Effector memory CD8-positive, alpha-beta T cell (primary cell): ENCODE measurements around the gene GTPBP4.
"Not testable (repeated sequence)": the region's sequence is repeated elsewhere in the genome, so short reads cannot be mapped to it uniquely, and the experiment has no call there.

Experiments used
- ATAC-seq: fragments of 150-1000 bp; cut with Tn5 transposase; replicated peaks from 2 replicates; pipeline ENCODE4 v1.10.0; 2021; ENCODE audit warnings: mild to moderate bottlenecking, moderate library complexity
- DNase-seq, 3 experiments: peaks; one replicate each; pipeline ENCODE4 v3.0.0; 2021
- H3K27ac Mint-ChIP-seq, 2 donors: one replicate each; pipeline ENCODE4 v1.8.0; 2022; ENCODE audit warnings: mild to moderate bottlenecking in 2 of 2, mixed read lengths in 2 of 2, moderate library complexity in 2 of 2
- H3K27me3 Mint-ChIP-seq, 2 donors: one replicate each; pipeline ENCODE4 v1.8.0; 2022; ENCODE audit warnings: mixed read lengths in 2 of 2
- H3K36me3 Mint-ChIP-seq: one replicate; pipeline ENCODE4 v1.8.0; 2022; ENCODE audit warnings: mild to moderate bottlenecking, moderate library complexity, mixed read lengths; ENCODE audit not compliant: insufficient read depth
- H3K4me1 Mint-ChIP-seq, 2 donors: one replicate each; pipeline ENCODE4 v1.8.0; 2022; ENCODE audit warnings: low read depth in 2 of 2, mixed read lengths in 2 of 2
- H3K4me3 Mint-ChIP-seq, 2 donors: one replicate each; pipeline ENCODE4 v1.8.0; 2022; ENCODE audit warnings: mild to moderate bottlenecking in 2 of 2, mixed read lengths in 2 of 2, moderate library complexity in 2 of 2
- H3K9me3 Mint-ChIP-seq, 2 donors: one replicate each; pipeline ENCODE4 v1.8.0; 2022; ENCODE audit warnings: mixed read lengths in 2 of 2

The GTPBP4 gene

DNA sequence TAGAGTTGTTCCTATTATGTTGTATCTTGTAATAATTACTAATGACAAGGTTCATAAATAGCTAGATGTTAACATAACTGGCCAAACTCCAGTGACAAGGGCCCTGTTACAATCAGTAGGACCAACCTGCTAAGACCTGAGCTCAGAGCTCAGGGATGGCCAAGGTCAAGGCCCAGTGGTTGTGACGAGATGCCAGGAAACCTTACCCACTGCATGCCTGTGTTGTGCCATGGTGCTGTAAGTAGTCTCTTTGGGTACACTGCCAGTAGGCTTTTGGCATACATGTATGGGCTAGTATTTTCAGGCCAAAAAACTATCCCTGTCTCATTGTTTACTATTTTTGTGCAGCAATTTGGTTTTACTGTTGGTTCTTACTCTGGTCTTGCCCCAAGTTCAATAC lies 45.4 kb downstream of the GTPBP4 start:
- DNase-seq (no peak), ATAC-seq (no peak)
- Mint-ChIP-seq H3K27ac (no peak overlapping the region), H3K36me3 (peaks cover 18% of the 10 kb centered on the region), H3K27me3 (no peaks in the 10 kb centered on the region), H3K4me3 (no peak overlapping the region), H3K4me1 (peaks cover 0 to 3% of the 10 kb centered on the region in 2 donors), H3K9me3 (no peaks in the 10 kb centered on the region)

DNA sequence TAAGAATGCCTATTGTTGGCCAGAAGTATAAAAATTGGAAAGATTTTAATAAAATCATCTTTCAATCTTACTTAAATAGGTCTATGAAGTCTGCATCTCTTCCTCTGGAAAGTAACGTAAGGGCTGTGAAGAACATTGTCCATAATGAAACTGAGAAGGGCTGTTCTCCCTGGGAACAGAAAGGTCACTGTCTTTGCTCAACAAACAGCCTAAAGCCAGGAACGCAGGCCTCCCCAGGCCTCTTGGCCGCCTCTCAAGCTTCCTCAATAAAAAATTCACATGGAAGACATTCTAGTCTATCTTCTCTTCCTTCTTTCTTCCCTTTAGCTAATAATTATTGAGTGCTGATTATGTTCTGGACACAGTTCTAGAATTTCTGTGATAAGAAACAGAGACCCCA lies 46.5 kb downstream of the GTPBP4 start:
- Mint-ChIP-seq H3K36me3 (peaks cover 18% of the 10 kb centered on the region), H3K4me1 (peaks cover 0 to 3% of the 10 kb centered on the region in 2 donors), H3K27me3 (no peaks in the 10 kb centered on the region), H3K4me3 (no peak overlapping the region), H3K9me3 (no peaks in the 10 kb centered on the region), H3K27ac (peak overlapping the region in 1 of 2 donors; percentile 59)
- ATAC-seq (no peak), DNase-seq (no peak)

DNA sequence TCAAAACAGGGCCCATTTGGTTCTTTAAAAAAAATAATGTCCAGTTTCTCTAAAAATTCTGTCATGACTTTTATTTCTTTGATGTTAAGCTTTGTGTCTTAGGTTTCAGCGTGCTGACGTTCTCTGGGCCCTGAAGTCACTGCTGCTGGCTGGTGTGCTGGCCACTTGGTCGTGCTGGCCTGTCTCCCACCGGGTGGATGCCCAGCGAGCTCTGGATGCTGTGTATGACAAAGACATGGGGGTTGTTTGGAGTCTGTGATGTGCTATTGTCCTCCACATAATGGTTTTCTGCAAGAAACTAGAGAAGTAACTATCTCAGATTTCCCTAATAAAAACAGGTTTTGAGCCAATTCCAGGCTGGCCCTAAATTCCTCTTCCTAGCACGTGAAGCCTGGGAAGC lies 47.0 kb downstream of the GTPBP4 start:
- Mint-ChIP-seq H3K4me3 (no peak overlapping the region), H3K27me3 (no peaks in the 10 kb centered on the region), H3K27ac (peak overlapping the region; percentile 59 to 65), H3K9me3 (no peaks in the 10 kb centered on the region), H3K36me3 (peaks cover 22% of the 10 kb centered on the region), H3K4me1 (peaks cover under 1 to 4% of the 10 kb centered on the region in 2 donors)
- DNase-seq (no peak), ATAC-seq (no peak)

DNA sequence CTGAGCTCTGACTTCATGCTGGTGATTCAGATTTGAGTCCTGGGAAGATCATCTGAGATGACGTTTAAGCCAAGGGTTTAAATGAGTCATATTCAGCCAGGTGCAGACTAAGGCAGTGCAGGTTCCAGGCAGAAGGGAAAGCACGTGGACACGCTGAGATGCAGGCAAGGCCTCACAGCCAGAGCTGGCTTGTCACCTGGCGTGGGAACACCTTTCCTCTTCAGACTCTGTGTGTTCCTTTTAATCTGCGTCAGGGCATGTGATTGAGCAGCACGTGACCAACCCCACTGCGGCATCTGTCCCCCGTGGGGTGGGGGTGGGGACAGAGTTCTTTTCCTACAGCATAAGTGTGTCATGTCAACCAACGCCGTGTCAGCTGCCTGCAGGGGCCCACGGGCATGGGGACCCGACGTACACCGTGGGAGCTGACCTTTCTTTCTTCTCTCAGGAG lies 48.1 kb downstream of the GTPBP4 start:
- Mint-ChIP-seq H3K9me3 (no peaks in the 10 kb centered on the region), H3K27ac (no peak overlapping the region), H3K4me3 (no peak overlapping the region), H3K4me1 (peaks cover 4% of the 10 kb centered on the region in 2 donors), H3K27me3 (no peaks in the 10 kb centered on the region), H3K36me3 (peaks cover 34% of the 10 kb centered on the region)
- DNase-seq: no peak
- peak; percentile 52 for ATAC-seq

DNA sequence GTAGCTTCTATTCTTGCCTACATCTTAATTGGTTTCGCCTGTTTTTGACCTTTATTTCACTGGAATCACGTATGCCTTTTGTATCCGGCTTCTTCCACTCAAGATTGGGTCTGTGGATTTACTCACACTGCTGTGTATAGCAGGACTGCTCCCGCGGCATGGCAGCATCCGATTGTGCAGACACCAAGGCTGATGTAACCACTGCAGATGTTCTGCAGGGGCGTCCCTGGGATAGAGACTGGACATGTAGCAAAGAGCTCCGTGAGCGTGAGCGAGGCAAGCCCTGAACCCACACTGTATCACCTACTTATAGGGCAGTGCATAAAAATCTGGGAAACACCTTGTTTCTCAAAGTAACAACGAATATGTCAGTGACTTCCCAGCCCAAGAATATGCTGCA lies 48.9 kb downstream of the GTPBP4 start:
- H3K27ac Mint-ChIP-seq: no peak overlapping the region
- ATAC-seq: no peak
- peaks cover 4% of the 10 kb centered on the region in 2 donors for H3K4me1 Mint-ChIP-seq
- H3K4me3 Mint-ChIP-seq: peak overlapping the region in 1 of 2 donors; percentile 23
- no peaks in the 10 kb centered on the region for H3K27me3 Mint-ChIP-seq
- peaks cover 41% of the 10 kb centered on the region for H3K36me3 Mint-ChIP-seq
- no peaks in the 10 kb centered on the region for H3K9me3 Mint-ChIP-seq
- no peak for DNase-seq

DNA sequence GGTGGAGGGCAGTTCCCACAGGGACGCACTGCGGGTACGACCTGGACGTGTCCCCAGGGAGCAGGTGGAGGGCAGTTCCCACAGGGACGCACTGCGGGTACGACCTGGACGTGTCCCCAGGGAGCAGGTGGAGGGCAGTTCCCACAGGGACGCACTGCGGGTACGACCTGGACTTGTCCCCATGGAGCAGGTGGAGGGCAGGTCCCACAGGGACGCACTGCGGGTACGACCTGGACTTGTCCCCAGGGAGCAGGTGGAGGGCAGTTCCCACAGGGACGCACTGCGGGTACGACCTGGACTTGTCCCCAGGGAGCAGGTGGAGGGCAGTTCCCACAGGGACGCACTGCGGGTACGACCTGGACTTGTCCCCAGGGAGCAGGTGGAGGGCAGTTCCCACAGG lies 50.5 kb downstream of the GTPBP4 start:
- Mint-ChIP-seq H3K4me1 (peaks cover 10 to 11% of the 10 kb centered on the region in 2 donors), H3K36me3 (peaks cover 55% of the 10 kb centered on the region)
- not testable (repeated sequence) for ATAC-seq, DNase-seq, H3K27ac Mint-ChIP-seq, H3K27me3 Mint-ChIP-seq, H3K9me3 Mint-ChIP-seq, H3K4me3 Mint-ChIP-seq

DNA sequence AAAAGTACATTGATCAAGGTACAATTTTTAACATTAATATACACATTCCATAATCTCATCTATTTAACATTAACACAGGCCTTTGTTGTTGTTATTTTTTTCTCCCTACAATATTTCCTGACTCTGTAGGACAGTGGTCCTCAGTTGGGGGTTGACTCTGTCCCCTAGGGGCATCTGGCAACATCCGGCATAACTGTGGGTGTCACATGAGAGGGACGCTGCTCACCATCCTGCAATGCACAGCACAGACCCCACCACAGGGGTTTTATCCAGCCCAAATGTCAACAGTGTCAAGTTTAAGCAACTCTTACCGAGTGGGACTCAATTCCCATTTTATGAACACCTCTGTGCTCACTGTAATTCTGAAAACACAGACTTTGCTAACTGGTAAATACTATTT lies 51.9 kb downstream of the GTPBP4 start:
- Mint-ChIP-seq H3K4me1 (peaks cover 23 to 25% of the 10 kb centered on the region in 2 donors), H3K27ac (peak overlapping the region in 1 of 2 donors; percentile 11), H3K9me3 (no peaks in the 10 kb centered on the region), H3K27me3 (no peaks in the 10 kb centered on the region), H3K36me3 (peaks cover 62% of the 10 kb centered on the region), H3K4me3 (no peak overlapping the region)
- DNase-seq: no peak
- no peak for ATAC-seq

DNA sequence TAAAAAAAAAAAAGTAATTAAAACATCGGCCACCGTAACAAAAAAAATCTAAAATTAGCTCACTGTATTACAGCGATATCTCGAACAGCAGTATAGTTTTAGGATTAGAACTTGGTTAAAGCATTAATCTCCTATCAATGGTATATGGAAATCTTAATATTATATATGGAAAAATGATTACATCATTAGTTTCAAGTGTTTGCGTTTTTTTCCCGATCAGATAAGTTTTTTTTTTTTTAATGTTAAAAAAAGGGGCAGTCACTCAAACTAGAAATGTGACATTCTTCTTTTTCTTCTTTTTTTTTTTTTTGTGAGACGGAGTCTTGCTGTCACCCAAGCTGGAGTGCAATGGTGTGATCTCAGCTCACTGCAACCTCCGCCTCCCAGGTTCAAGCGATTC lies 53.3 kb downstream of the GTPBP4 start:
- Mint-ChIP-seq H3K4me1 (peaks cover 29 to 33% of the 10 kb centered on the region in 2 donors), H3K27ac (no peak overlapping the region), H3K27me3 (no peaks in the 10 kb centered on the region), H3K9me3 (no peaks in the 10 kb centered on the region), H3K4me3 (no peak overlapping the region), H3K36me3 (peaks cover 64% of the 10 kb centered on the region)
- no peak for DNase-seq
- ATAC-seq: no peak

DNA sequence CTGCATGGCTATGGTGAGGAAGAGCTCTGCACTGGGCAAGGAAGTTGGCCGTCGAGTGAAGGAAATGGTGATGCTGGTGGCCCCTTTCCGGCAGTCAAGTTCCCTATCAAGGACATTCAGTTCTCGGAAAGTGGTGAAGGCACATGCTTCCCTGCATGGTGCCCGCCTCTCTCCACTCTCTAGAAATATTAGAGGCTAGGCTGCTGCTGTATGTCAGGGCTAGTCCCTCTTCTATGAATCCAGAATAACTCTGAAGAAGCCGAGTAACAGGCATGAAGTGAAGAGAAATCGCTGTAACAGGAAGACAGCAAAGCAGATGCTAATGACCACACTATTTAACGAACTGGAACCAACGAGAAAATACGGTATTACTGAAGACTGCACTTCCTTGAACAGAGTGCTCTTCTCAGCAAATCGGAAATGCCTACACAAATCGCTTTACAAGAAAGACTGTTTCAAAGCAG lies 55.3 kb downstream of the GTPBP4 start:
- ATAC-seq: peak; percentile 32
- peak in 1 of 3 experiments; percentile 13 for DNase-seq
- peak overlapping the region; percentile 89 to 94 for H3K27ac Mint-ChIP-seq

DNA sequence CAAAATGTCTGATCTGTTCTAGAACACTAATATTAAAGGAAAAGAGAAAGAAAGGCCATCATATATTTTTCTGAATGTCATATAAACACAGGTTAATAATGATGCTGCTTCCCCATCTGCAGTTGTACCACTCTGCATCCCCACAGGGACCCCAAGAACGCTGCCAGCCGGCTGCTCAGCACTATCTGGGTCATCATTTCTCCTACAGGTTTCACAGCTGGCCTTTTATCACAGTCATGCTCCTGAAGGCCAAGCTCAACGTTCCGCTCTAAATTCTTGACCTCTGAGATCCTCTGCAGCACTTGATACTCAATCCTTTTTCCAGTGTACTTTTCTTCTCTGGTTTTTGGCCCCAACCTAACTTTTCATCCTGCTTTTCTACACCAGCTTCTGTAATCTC lies 55.9 kb downstream of the GTPBP4 start:
- H3K36me3 Mint-ChIP-seq: peaks cover 68% of the 10 kb centered on the region
- H3K4me1 Mint-ChIP-seq: peaks cover 38 to 43% of the 10 kb centered on the region in 2 donors
- DNase-seq (no peak), ATAC-seq (no peak)
- peak overlapping the region; percentile 74 to 85 for H3K4me3 Mint-ChIP-seq
- H3K9me3 Mint-ChIP-seq: no peaks in the 10 kb centered on the region
- peak overlapping the region; percentile 89 to 94 for H3K27ac Mint-ChIP-seq
- H3K27me3 Mint-ChIP-seq: no peaks in the 10 kb centered on the region

More for the DNA sequence above, 55.3 kb downstream of the GTPBP4 start:
- Mint-ChIP-seq H3K9me3 (no peaks in the 10 kb centered on the region), H3K27me3 (no peaks in the 10 kb centered on the region), H3K36me3 (peaks cover 62% of the 10 kb centered on the region), H3K4me3 (peak overlapping the region; percentile 74 to 85), H3K4me1 (peaks cover 36 to 43% of the 10 kb centered on the region in 2 donors)

DNA sequence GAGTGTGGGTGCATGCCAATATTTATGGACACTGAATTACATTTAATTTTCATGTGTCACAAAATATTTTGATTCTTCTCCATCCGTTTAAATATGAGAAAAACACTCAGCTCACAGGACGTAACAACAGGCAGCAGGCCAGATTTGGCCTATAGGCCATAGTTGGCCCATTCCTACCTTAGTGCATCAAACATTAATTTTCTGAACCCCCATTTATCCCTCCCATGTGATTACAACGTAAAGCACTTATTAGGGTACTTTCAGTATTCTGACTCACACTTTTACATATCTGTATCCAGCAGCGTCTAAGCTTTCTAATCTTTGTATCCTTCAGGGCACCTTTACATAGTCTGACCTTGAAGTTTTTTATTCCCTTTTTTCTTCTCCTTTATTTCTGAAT lies 56.7 kb downstream of the GTPBP4 start:
- Mint-ChIP-seq H3K4me3 (peak overlapping the region; percentile 74 to 85), H3K9me3 (no peaks in the 10 kb centered on the region), H3K4me1 (peaks cover 39 to 43% of the 10 kb centered on the region in 2 donors), H3K27me3 (no peaks in the 10 kb centered on the region), H3K36me3 (peaks cover 75% of the 10 kb centered on the region), H3K27ac (peak overlapping the region; percentile 89 to 94)
- DNase-seq: no peak
- no peak for ATAC-seq

DNA sequence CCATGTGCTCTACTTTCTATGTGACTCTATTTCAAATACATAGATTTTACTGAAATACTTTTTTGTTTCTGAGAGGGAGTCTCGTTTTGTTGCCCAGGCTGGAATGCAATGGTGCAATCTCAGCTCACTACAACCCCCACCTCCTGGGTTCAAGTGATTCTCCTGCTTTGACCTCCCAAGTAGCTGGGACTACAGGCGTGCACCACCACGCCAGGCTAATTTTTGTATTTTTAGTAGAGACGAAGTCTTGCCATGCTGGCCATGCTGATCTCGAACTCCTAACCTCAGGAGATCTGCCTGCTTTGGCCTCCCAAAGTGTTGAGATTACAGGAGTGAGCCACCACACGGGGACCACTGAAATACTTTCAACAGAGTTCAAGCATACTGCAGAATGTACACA lies 57.2 kb downstream of the GTPBP4 start:
- no peak for ATAC-seq
- Mint-ChIP-seq H3K9me3 (no peaks in the 10 kb centered on the region), H3K27me3 (no peaks in the 10 kb centered on the region), H3K36me3 (peaks cover 74% of the 10 kb centered on the region), H3K4me1 (peaks cover 37 to 40% of the 10 kb centered on the region in 2 donors), H3K27ac (peak overlapping the region; percentile 89 to 94), H3K4me3 (peak overlapping the region; percentile 74 to 85)
- DNase-seq: no peak

DNA sequence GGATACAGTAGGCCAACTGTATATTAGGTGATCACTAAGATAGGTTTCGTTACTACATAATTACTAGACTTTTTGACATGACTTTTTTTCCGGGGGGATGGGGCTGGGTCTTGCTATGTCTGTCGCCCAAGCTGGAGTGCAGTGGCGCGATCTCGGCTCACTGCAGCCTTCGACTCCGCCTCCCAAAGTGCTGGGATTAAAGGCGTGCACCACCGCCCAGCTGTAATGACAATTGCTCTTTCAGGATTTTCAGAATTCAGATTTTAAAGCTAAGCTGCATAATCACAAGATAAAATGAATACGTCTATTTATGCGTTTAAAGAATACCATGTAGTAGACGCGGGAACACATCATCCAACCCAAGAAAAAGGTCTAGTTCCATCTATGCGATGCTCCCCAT lies 59.7 kb downstream of the GTPBP4 start:
- Mint-ChIP-seq H3K27me3 (no peaks in the 10 kb centered on the region), H3K9me3 (no peaks in the 10 kb centered on the region), H3K27ac (peak overlapping the region; percentile 99), H3K36me3 (peaks cover 67% of the 10 kb centered on the region), H3K4me1 (peaks cover 40 to 51% of the 10 kb centered on the region in 2 donors), H3K4me3 (peak overlapping the region; percentile 93 to 94)
- ATAC-seq: no peak
- no peak for DNase-seq

DNA sequence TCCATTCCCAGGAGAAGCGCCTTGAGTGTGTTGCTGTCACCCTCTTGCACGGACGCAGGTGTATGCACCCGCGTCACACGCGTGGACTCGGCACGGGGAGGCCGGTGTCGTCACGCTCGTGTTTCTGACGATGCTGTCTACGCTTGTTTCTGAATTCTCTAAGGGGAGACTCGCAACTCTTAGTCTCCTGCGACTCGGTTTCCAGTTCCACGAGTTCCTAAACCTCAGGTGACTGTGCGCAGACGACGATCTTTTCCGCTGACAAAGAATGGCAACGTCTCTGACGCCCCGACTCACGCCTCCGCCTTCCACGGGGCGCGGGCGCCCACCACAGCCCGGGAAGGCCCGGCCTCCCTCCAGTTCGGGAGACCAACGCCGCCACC lies 60.1 kb downstream of the GTPBP4 start:
- Mint-ChIP-seq H3K4me1 (peaks cover 42 to 52% of the 10 kb centered on the region in 2 donors), H3K27me3 (no peaks in the 10 kb centered on the region), H3K36me3 (peaks cover 67% of the 10 kb centered on the region), H3K27ac (peak overlapping the region; percentile 99), H3K9me3 (no peaks in the 10 kb centered on the region), H3K4me3 (peak overlapping the region; percentile 93 to 94)
- peak; percentile 19 for ATAC-seq
- DNase-seq: peak in 1 of 3 experiments; percentile 64
